PC-3 (cell line): ENCODE results near the gene CYP46A1. TPM values are rescaled to one million over a fixed set of nuclear protein-coding genes. Genes with fewer than 3 reads are reported as not detected.

Source experiments
- ATAC-seq: fragments of 200-7000 bp; cut with Tn5 transposase; 2 replicates; pipeline ENCODE4 v1.9.1; 2020; ENCODE audit warnings: mild to moderate bottlenecking, moderate library complexity
- BruUV-seq: library from RNA; stranded (reverse); fragments of 400-500 nt; replicated peaks from 2 replicates; lab custom pipeline; 2021; lab: Mats Ljungman, UMichigan
- CTCF ChIA-PET: fragments of 300-600 bp; sonication (Branson Sonifier 250); formaldehyde crosslinking; loops from one replicate; lab custom pipeline; 2022; ENCODE audit warnings: antibody characterized with exemption; lab: Charles Lee
- POLR2A ChIA-PET: fragments of 300-600 bp; sonication (Branson Sonifier 250); formaldehyde crosslinking; loops from one replicate; lab custom pipeline; 2022; ENCODE audit warnings: antibody characterized with exemption; ENCODE audit not compliant: unreplicated experiment; lab: Charles Lee
- DNase-seq: peaks from one replicate; pipeline ENCODE4 v3.0.0-alpha.2; 2015
- H2AFZ ChIP-seq: fragments of 300-600 bp; sonication (generic); 2 replicates; pipeline ENCODE4 v1.6.0; 2016; ENCODE audit warnings: antibody characterized with exemption, low read length
- H3F3A ChIP-seq: fragments of 300-600 bp; sonication (generic); one replicate; pipeline ENCODE4 v1.6.0; 2017; ENCODE audit warnings: antibody characterized with exemption, low read length, control low read depth, mild to moderate bottlenecking; ENCODE audit not compliant: unreplicated experiment
- H3K27ac ChIP-seq: fragments of 300-600 bp; sonication (generic); 2 replicates; pipeline ENCODE4 v1.5.1; 2016; ENCODE audit warnings: mild to moderate bottlenecking, low read length
- H3K27me3 ChIP-seq: fragments of 300-600 bp; sonication (generic); 2 replicates; pipeline ENCODE4 v1.6.1; 2016; ENCODE audit warnings: low read length, mixed read lengths
- H3K36me3 ChIP-seq: fragments of 300-600 bp; sonication (generic); 2 replicates; pipeline ENCODE4 v1.6.1; 2016; ENCODE audit warnings: low read depth, mixed run types, low read length, mixed read lengths
- H3K4me1 ChIP-seq: fragments of 300-600 bp; sonication (generic); 2 replicates; pipeline ENCODE4 v1.5.1; 2016; ENCODE audit warnings: low read length; ENCODE audit not compliant: insufficient read depth
- H3K4me2 ChIP-seq: fragments of 300-600 bp; sonication (generic); 2 replicates; pipeline ENCODE4 v1.6.0; 2016; ENCODE audit warnings: low read length
- H3K4me3 ChIP-seq: fragments of 300-600 bp; sonication (generic); 2 replicates; pipeline ENCODE4 v1.5.1; 2016; ENCODE audit warnings: mild to moderate bottlenecking, low read length, mixed read lengths
- H3K79me2 ChIP-seq: fragments of 300-600 bp; sonication (generic); 2 replicates; pipeline ENCODE4 v1.6.1; 2017; ENCODE audit warnings: low read length, mixed read lengths
- H3K9ac ChIP-seq: fragments of 300-600 bp; sonication (generic); 2 replicates; pipeline ENCODE4 v1.6.0; 2016; ENCODE audit warnings: mild to moderate bottlenecking, low read length
- H3K9me2 ChIP-seq: fragments of 300-600 bp; sonication (generic); replicated peaks from 2 replicates; pipeline ENCODE4 v1.6.1; 2016; ENCODE audit warnings: mixed run types, low read length, mixed read lengths
- H3K9me3 ChIP-seq: fragments of 300-600 bp; sonication (generic); 2 replicates; pipeline ENCODE4 v1.6.1; 2016; ENCODE audit warnings: low read length, mixed read lengths
- H4K20me1 ChIP-seq: fragments of 300-600 bp; sonication (generic); 2 replicates; pipeline ENCODE4 v1.6.1; 2016; ENCODE audit warnings: low read length, mixed read lengths
- CTCF ChIP-seq: fragments of 300-600 bp; sonication (generic); conservative IDR thresholded peaks from 2 replicates; pipeline ENCODE4 v1.5.1; 2017; ENCODE audit warnings: antibody characterized with exemption, low read depth, mild to moderate bottlenecking, low read length
- EZH2 ChIP-seq: fragments of 300-600 bp; sonication (generic); IDR thresholded peaks from one replicate; pipeline ENCODE4 v1.6.1; 2017; ENCODE audit warnings: antibody characterized with exemption, mild to moderate bottlenecking, low read length; ENCODE audit not compliant: unreplicated experiment
- EZH2phosphoT487 ChIP-seq: fragments of 300-600 bp; sonication (generic); IDR thresholded peaks from 2 replicates; pipeline ENCODE4 v1.6.1; 2018; ENCODE audit warnings: mild to moderate bottlenecking, antibody characterized with exemption, low read length, borderline replicate concordance
- intact Hi-C: fragments of 100-400 bp; cut with micrococcal nuclease; formaldehyde crosslinking; loops from 2 replicates; pipeline ENCODE4 v1.9.0; 2023
- total RNA-seq: library from RNA; depleted of rRNA; stranded (reverse); fragments of >200 nt; gene quantifications from 2 replicates; pipeline ENCODE4 v1.2.3, GENCODE V29; 2014

CYP46A1 gene
- total RNA-seq, 1 experiment from 2014 or later: 1.2 TPM

- no peaks in the 10 kb centered on the region for H4K20me1 ChIP-seq
- no peak overlapping the region for H3K4me3 ChIP-seq
- BruUV-seq: no TSS peak
- ATAC-seq: no peak
- peaks cover 18% of the 10 kb centered on the region; the same call in 1 of the 2 replicates for H3K4me1 ChIP-seq
- no peaks in the 10 kb centered on the region for H3K79me2 ChIP-seq
- no peak overlapping the region for H3K27ac ChIP-seq
- DNase-seq: no peak
- ChIA-PET CTCF (no interaction called here), POLR2A (no interaction called here)
- no peaks in the 10 kb centered on the region for H3K9me3 ChIP-seq
- H3K4me2 ChIP-seq: no peak overlapping the region
- TF ChIP-seq CTCF: no peak
- no peak for TF ChIP-seq EZH2phosphoT487
- TF ChIP-seq EZH2: no peak
- H3K36me3 ChIP-seq: no peaks in the 10 kb centered on the region
- no peak overlapping the region for H3K9ac ChIP-seq
- H3F3A ChIP-seq: no peaks in the 10 kb centered on the region
- no peaks in the 10 kb centered on the region for H3K27me3 ChIP-seq
- H2AFZ ChIP-seq: no peak overlapping the region
- H3K9me2 ChIP-seq: no peaks in the 10 kb centered on the region
- intact Hi-C loops: no loop called here
Measured at GRCh38 chr14:99742509-99743487, 58.7 kb downstream of the CYP46A1 start.

- POLR2A ChIA-PET: no interaction called here
- no peak for DNase-seq
Measured at GRCh38 chr14:99744199-99744872, 60.2 kb downstream of the CYP46A1 start.

More at GRCh38 chr14:99744199-99744872, 60.2 kb downstream of the CYP46A1 start:
- CTCF ChIA-PET: no interaction called here
- Histone ChIP-seq H3K9me2 (no peaks in the 10 kb centered on the region), H3K27ac (no peak overlapping the region), H3K36me3 (no peaks in the 10 kb centered on the region), H3F3A (no peaks in the 10 kb centered on the region), H4K20me1 (no peaks in the 10 kb centered on the region), H3K4me3 (no peak overlapping the region), H2AFZ (no peak overlapping the region), H3K4me2 (no peak overlapping the region), H3K27me3 (no peaks in the 10 kb centered on the region), H3K9me3 (no peaks in the 10 kb centered on the region), H3K9ac (no peak overlapping the region), H3K4me1 (peaks cover 12% of the 10 kb centered on the region; the same call in 1 of the 2 replicates), H3K79me2 (no peaks in the 10 kb centered on the region)
- ATAC-seq: no peak
- TF ChIP-seq EZH2phosphoT487 (no peak), CTCF (0 out of 2 replicates have a peak, but pooled peaks have one; percentile 11), EZH2 (no peak)
- BruUV-seq: no TSS peak
- intact Hi-C loops: no loop called here
